HG03354 (cell line): ENCODE data around the gene AZIN2.
"Not testable (repeated sequence)": the region's sequence is repeated elsewhere in the genome, so short reads cannot be mapped to it uniquely, and the experiment has no call there.

Experiments
- ATAC-seq: cut with Tn5 transposase; IDR thresholded peaks from one replicate; pipeline ENCODE4 v1.9.1; 2021; ENCODE audit warnings: mild to moderate bottlenecking; ENCODE audit not compliant: unreplicated experiment, poor library complexity, severe bottlenecking

AZIN2 gene

GRCh38 chr1:33120436-33121231, 39.7 kb downstream of the AZIN2 start:
- ATAC-seq: peak; percentile 90

- no peak for ATAC-seq
Observed at GRCh38 chr1:33121728-33122127, 40.8 kb downstream of the AZIN2 start.

- ATAC-seq: no peak
Observed at GRCh38 chr1:33122483-33123178, 41.7 kb downstream of the AZIN2 start.

DNA sequence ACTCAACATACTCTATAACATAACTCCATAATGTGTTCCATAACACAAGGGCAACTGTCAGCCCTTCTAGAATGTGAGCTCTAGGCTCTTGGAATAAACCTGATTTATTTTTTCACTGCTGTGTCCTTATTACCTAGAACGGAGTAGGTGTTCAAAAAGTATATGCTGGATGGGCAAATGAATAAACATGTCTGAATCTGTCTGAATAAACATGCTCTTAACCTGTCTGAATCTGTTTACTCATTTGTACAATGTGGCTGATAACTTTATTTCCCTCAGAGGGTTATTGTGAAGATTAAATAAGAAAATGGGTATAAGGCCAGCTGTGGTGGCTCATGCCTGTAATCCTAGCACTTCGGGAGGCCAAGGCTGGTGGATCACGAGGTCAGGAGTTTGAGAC, 42.3 kb downstream of the AZIN2 start:
- ATAC-seq: no peak

DNA sequence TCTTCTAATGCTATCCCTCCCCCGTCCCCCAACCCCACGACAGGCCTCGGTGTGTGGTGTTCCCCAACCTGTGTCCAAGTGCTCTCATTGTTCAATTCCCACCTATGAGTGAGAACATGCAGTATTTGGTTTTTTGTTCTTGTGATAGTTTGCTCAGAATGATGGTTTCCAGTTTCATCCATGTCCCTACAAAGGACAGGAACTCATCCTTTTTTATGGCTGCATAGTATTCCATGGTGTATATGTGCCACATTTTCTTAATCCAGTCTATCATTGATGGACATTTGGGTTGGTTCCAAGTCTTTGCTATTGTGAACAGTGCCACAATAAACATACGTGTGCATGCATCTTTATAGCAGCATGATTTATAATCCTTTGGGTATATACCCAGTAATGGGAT, 43.7 kb downstream of the AZIN2 start:
- not testable (repeated sequence) for ATAC-seq

GRCh38 chr1:33126411-33127000, 45.6 kb downstream of the AZIN2 start:
- no peak for ATAC-seq

- ATAC-seq: peak; percentile 91
Observed at GRCh38 chr1:33127001-33127823, 46.3 kb downstream of the AZIN2 start.

- ATAC-seq: no peak
Observed at GRCh38 chr1:33128781-33129180, 47.8 kb downstream of the AZIN2 start.

GRCh38 chr1:33130297-33130696, 49.3 kb downstream of the AZIN2 start:
- ATAC-seq: no peak

DNA sequence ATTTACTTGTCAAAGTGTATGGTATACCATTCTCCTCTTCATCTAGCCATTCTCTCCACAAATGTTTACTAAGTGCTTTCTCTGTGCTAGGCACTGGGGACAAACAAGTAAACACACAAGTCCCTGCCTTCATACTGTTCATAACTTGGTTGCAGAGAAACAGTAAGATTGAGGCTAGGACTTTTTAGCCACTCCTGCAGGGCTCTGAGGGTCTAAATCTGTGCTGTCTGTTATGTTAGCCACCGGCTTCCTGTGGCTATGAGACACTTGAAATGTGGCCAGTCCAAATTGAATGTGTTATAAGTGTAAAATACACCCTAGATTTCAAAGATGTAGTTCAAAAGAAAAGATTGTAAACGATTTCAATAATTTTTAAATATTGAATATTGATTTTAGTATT, 50.2 kb downstream of the AZIN2 start:
- no peak for ATAC-seq

- no peak for ATAC-seq
Observed at GRCh38 chr1:33132549-33132948, 51.6 kb downstream of the AZIN2 start.

DNA sequence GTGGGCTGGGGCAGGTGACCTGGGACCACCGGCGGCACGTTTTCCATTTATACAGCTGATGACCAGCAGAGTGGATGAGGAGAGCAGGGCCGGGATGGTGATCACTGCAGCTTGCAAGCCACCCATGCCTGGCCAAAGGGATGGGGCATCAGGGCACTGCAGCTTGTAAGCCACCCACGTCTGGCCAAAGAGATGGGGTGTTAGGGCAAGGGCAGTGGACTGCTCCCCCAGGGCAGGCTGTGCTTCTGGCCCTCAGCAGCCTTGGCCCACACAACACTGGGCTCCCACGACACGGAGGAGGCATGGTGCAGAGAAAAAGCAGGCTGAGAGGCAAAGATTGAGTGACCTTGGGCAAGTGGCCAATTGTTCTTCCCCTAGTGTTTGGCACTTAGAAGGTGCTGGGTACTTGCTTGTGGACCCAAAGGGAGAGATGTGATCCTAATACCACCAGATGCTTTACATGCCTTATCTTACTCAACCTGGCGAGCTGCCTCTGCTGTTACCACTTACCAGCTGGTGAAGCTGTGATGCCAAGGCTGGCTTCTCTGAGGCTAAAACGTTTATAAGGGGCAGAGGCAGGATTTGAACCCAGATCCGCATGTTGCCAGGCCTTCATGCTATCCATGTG, 52.6 kb downstream of the AZIN2 start:
- ATAC-seq: no peak

DNA sequence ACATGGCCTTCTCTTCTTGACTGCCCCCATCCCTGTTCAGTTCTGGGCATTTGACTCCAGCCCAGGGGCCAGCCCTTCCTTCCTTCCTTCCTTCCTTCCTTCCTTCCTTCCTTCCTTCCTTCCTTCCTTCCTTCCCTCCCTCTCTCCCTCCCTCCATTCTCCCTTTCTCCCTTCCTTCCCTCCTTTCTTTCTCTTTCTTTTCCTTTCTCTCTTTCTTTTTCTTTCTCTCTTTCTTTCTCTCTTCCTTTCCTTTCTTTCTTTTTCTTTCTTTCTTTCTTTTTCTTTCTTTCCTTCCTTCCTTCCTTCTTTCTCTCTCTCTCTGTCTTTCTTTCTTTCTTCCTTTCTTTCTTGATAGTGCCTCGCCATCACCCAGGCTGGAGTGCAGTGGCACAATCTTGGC, 55.1 kb downstream of the AZIN2 start:
- ATAC-seq: not testable (repeated sequence)

GRCh38 chr1:33137800-33138199, 56.8 kb downstream of the AZIN2 start:
- ATAC-seq: no peak

DNA sequence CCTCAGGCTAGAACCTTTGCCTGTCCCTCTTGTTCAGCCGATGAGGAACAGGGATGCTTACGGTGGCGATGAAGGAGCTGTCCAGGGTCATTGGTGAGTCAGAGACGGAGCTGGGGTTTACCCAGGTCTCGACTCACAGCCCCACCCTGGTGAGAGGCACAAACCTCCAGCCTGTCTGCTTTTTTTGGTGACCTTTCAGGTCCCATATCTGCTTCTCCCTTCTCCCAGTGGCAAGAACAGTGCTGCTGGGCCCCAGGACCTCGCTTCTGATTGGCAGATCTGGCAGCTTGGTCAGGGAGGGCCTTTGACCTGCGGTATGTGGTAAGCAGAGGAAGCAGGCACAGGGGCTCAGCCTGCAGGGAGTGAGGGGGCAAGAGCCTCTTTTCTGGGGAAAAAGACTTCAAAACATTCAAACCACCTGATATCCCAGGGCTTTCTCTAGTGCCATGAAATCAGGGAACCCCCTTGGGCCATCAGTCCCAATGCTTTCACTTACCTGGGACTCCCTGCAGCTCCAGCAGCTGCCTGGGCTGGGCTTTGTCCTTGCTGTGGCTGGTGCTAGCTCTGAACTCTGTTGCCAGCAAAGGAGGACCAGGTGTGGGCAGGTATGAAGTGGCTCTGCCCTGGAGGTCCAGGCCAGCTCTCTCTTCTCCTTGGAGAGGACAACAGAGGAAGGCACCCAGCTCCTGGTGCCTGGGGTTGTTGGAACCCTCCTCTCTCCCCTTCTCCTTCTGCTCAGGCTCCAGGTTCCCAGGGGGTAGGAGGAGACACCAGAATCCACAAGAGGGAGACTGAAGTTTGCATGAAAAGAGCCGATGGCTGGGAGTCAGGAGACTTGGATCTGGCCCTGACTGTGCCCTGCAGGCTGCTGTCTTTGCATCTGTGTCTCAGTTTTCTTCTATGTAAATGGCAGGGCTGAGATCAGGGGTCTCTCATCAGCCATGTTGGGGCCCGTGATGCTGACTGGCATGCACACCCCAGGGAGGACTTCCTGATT, 59.5 kb downstream of the AZIN2 start:
- ATAC-seq: no peak

DNA sequence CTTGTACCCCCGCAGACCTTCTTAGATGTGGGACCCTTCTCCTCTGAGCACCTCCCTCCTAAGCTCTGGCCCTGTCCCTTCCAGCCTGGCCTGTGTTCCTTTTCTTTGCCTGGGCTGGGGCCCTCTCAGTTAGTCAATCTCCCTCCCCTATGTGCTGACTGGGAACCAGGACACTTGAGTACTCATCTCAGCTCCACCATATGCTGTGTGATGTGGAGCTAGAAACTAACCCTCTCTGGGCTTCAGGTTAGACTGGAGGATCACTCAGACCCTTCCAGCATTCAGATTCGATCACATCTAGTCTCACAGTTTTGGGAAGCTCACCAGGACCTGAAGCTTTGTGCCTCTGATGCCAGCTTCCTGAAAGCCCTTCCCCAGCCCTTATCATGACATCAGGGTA, 60.3 kb downstream of the AZIN2 start:
- no peak for ATAC-seq

- no peak for ATAC-seq
Observed at GRCh38 chr1:33141781-33142180, 60.8 kb downstream of the AZIN2 start.

GRCh38 chr1:33142483-33143064, 61.6 kb downstream of the AZIN2 start:
- no peak for ATAC-seq
